Measurements from ENCODE around the gene TOMM22.
"Not testable (repeated sequence)": the region's sequence is repeated elsewhere in the genome, so short reads cannot be mapped to it uniquely, and the experiment has no call there.

TOMM22 gene

GRCh38 chr22:38641476-38642040, 40.2 kb upstream of the TOMM22 start:
- H4K12ac ChIP-seq (ENCODE audit: low read depth, low read length) = no peak overlapping the region
- H3K4ac ChIP-seq (ENCODE audit: low read depth, low read length) = no peak overlapping the region
- no peak overlapping the region for H3K4me3 ChIP-seq (ENCODE audit: low read depth, low read length)
- no peaks in the 10 kb centered on the region for H3K79me2 ChIP-seq (ENCODE audit: control insufficient read depth, insufficient read depth, low read length, poor library complexity)
- H3K79me1 ChIP-seq (ENCODE audit: low read length) = no peaks in the 10 kb centered on the region
- H3K9me3 ChIP-seq (ENCODE audit: insufficient read depth, low read depth, low read length) = no peaks in the 10 kb centered on the region
- peak; percentile 59 to 67 for DNase-seq
- H3K4me2 ChIP-seq (ENCODE audit: low read length) = no peak overlapping the region
- no peak overlapping the region for H3K27ac ChIP-seq (ENCODE audit: low read depth, low read length)
- H4K8ac ChIP-seq (ENCODE audit: low read depth, low read length) = no peak overlapping the region
- H2AK5ac ChIP-seq (ENCODE audit: low read length) = no peak overlapping the region
- no peak overlapping the region for H2BK120ac ChIP-seq (ENCODE audit: insufficient read depth, low read length, poor library complexity)
- no peak overlapping the region for H2BK12ac ChIP-seq (ENCODE audit: low read length)
- no peak overlapping the region for H3K14ac ChIP-seq (ENCODE audit: low read length)
- H2BK5ac ChIP-seq (ENCODE audit: low read depth, low read length, poor library complexity) = no peak overlapping the region
- H3K23ac ChIP-seq (ENCODE audit: low read length) = no peak overlapping the region
- H2AFZ ChIP-seq (ENCODE audit: insufficient read depth, low read length, poor library complexity) = no peak overlapping the region
- no peaks in the 10 kb centered on the region for H3K27me3 ChIP-seq (ENCODE audit: insufficient read depth, low read length)
- no peak overlapping the region for H4K91ac ChIP-seq (ENCODE audit: low read depth, low read length)
- no peak overlapping the region for H3K18ac ChIP-seq (ENCODE audit: low read length)
- no peaks in the 10 kb centered on the region for H3K36me3 ChIP-seq (ENCODE audit: control insufficient read depth in 1 of 2, insufficient read depth in 2 of 2, low read length in 2 of 2)
- no CpG with 5 or more reads among the region's 13 CpGs for whole genome bisulfite sequencing (ENCODE audit: extremely low coverage, insufficient coverage, insufficient read length)
- no peak overlapping the region for H3K9ac ChIP-seq (ENCODE audit: low read length)
- H3K4me1 ChIP-seq (ENCODE audit: control insufficient read depth in 1 of 2, insufficient read depth in 2 of 2, low read length in 2 of 2) = no peaks in the 10 kb centered on the region

- H3K4me1 ChIP-seq (ENCODE audit: control insufficient read depth in 1 of 2, insufficient read depth in 2 of 2, low read length in 2 of 2); H2AK5ac ChIP-seq (ENCODE audit: low read length); H2BK12ac ChIP-seq (ENCODE audit: low read length); H4K91ac ChIP-seq (ENCODE audit: low read depth, low read length); H3K4ac ChIP-seq (ENCODE audit: low read depth, low read length); H3K36me3 ChIP-seq (ENCODE audit: control insufficient read depth in 1 of 2, insufficient read depth in 2 of 2, low read length in 2 of 2); H3K27ac ChIP-seq (ENCODE audit: low read depth, low read length); H4K12ac ChIP-seq (ENCODE audit: low read depth, low read length); H3K27me3 ChIP-seq (ENCODE audit: insufficient read depth, low read length); H3K9me3 ChIP-seq (ENCODE audit: insufficient read depth, low read depth, low read length); H3K79me2 ChIP-seq (ENCODE audit: control insufficient read depth, insufficient read depth, low read length, poor library complexity); H3K14ac ChIP-seq (ENCODE audit: low read length); H3K79me1 ChIP-seq (ENCODE audit: low read length); H4K8ac ChIP-seq (ENCODE audit: low read depth, low read length); H3K4me3 ChIP-seq (ENCODE audit: low read depth, low read length); H2BK120ac ChIP-seq (ENCODE audit: insufficient read depth, low read length, poor library complexity); H3K4me2 ChIP-seq (ENCODE audit: low read length); H3K23ac ChIP-seq (ENCODE audit: low read length); DNase-seq; H2BK5ac ChIP-seq (ENCODE audit: low read depth, low read length, poor library complexity); H3K18ac ChIP-seq (ENCODE audit: low read length); H2AFZ ChIP-seq (ENCODE audit: insufficient read depth, low read length, poor library complexity); H3K9ac ChIP-seq (ENCODE audit: low read length): not testable (repeated sequence)
- WGBS (ENCODE audit: extremely low coverage, insufficient coverage, insufficient read length) = no CpG with 5 or more reads among the region's 5 CpGs
Measured at GRCh38 chr22:38644245-38644644, 37.5 kb upstream of the TOMM22 start.

GRCh38 chr22:38645430-38645829, 36.3 kb upstream of the TOMM22 start:
- H4K12ac ChIP-seq (ENCODE audit: low read depth, low read length) = no peak overlapping the region
- H3K27me3 ChIP-seq (ENCODE audit: insufficient read depth, low read length) = no peaks in the 10 kb centered on the region
- no peak overlapping the region for H3K4me2 ChIP-seq (ENCODE audit: low read length)
- DNase-seq = no peak
- H2BK12ac ChIP-seq (ENCODE audit: low read length) = no peak overlapping the region
- H3K9me3 ChIP-seq (ENCODE audit: insufficient read depth, low read depth, low read length) = no peaks in the 10 kb centered on the region
- H2BK120ac ChIP-seq (ENCODE audit: insufficient read depth, low read length, poor library complexity) = no peak overlapping the region
- peaks cover 0 to 1% of the 10 kb centered on the region in 2 experiments for H3K4me1 ChIP-seq (ENCODE audit: control insufficient read depth in 1 of 2, insufficient read depth in 2 of 2, low read length in 2 of 2)
- no CpG with 5 or more reads among the region's 6 CpGs for WGBS (ENCODE audit: extremely low coverage, insufficient coverage, insufficient read length)
- no peak overlapping the region for H3K4ac ChIP-seq (ENCODE audit: low read depth, low read length)
- H4K8ac ChIP-seq (ENCODE audit: low read depth, low read length) = no peak overlapping the region
- H3K27ac ChIP-seq (ENCODE audit: low read depth, low read length) = no peak overlapping the region
- no peak overlapping the region for H3K23ac ChIP-seq (ENCODE audit: low read length)
- H2AFZ ChIP-seq (ENCODE audit: insufficient read depth, low read length, poor library complexity) = no peak overlapping the region
- H3K14ac ChIP-seq (ENCODE audit: low read length) = no peak overlapping the region
- no peak overlapping the region for H3K18ac ChIP-seq (ENCODE audit: low read length)
- peak overlapping the region; percentile 41 for H3K4me3 ChIP-seq (ENCODE audit: low read depth, low read length)
- no peaks in the 10 kb centered on the region for H3K79me1 ChIP-seq (ENCODE audit: low read length)
- no peak overlapping the region for H2BK5ac ChIP-seq (ENCODE audit: low read depth, low read length, poor library complexity)
- H2AK5ac ChIP-seq (ENCODE audit: low read length) = no peak overlapping the region
- H4K91ac ChIP-seq (ENCODE audit: low read depth, low read length) = no peak overlapping the region
- no peak overlapping the region for H3K9ac ChIP-seq (ENCODE audit: low read length)
- H3K36me3 ChIP-seq (ENCODE audit: control insufficient read depth in 1 of 2, insufficient read depth in 2 of 2, low read length in 2 of 2) = no peaks in the 10 kb centered on the region
- no peaks in the 10 kb centered on the region for H3K79me2 ChIP-seq (ENCODE audit: control insufficient read depth, insufficient read depth, low read length, poor library complexity)

- no CpG with 5 or more reads among the region's 5 CpGs for WGBS (ENCODE audit: extremely low coverage, insufficient coverage, insufficient read length)
- Histone ChIP-seq H3K79me2 (ENCODE audit: control insufficient read depth, insufficient read depth, low read length, poor library complexity) (no peaks in the 10 kb centered on the region), H3K27me3 (ENCODE audit: insufficient read depth, low read length) (no peaks in the 10 kb centered on the region), H4K12ac (ENCODE audit: low read depth, low read length) (no peak overlapping the region), H2AK5ac (ENCODE audit: low read length) (no peak overlapping the region), H3K4ac (ENCODE audit: low read depth, low read length) (no peak overlapping the region), H3K4me2 (ENCODE audit: low read length) (no peak overlapping the region), H3K36me3 (ENCODE audit: control insufficient read depth in 1 of 2, insufficient read depth in 2 of 2, low read length in 2 of 2) (no peaks in the 10 kb centered on the region), H3K9me3 (ENCODE audit: insufficient read depth, low read depth, low read length) (no peaks in the 10 kb centered on the region), H3K9ac (ENCODE audit: low read length) (no peak overlapping the region), H3K18ac (ENCODE audit: low read length) (no peak overlapping the region), H4K91ac (ENCODE audit: low read depth, low read length) (no peak overlapping the region), H3K79me1 (ENCODE audit: low read length) (no peaks in the 10 kb centered on the region), H3K4me1 (ENCODE audit: control insufficient read depth in 1 of 2, insufficient read depth in 2 of 2, low read length in 2 of 2) (peaks cover 0 to 1% of the 10 kb centered on the region in 2 experiments), H3K4me3 (ENCODE audit: low read depth, low read length) (no peak overlapping the region), H3K14ac (ENCODE audit: low read length) (no peak overlapping the region), H2BK5ac (ENCODE audit: low read depth, low read length, poor library complexity) (no peak overlapping the region), H2BK120ac (ENCODE audit: insufficient read depth, low read length, poor library complexity) (no peak overlapping the region), H4K8ac (ENCODE audit: low read depth, low read length) (no peak overlapping the region), H2BK12ac (ENCODE audit: low read length) (no peak overlapping the region), H2AFZ (ENCODE audit: insufficient read depth, low read length, poor library complexity) (no peak overlapping the region), H3K27ac (ENCODE audit: low read depth, low read length) (no peak overlapping the region), H3K23ac (ENCODE audit: low read length) (no peak overlapping the region)
- peak; percentile 18 to 64 for DNase-seq
Measured at GRCh38 chr22:38649841-38650522, 31.8 kb upstream of the TOMM22 start.
